HG03159 (cell line): ENCODE data around the gene CEACAM3.
"Not testable (repeated sequence)": the region's sequence is repeated elsewhere in the genome, so short reads cannot be mapped to it uniquely, and the experiment has no call there.

Source experiments
- ATAC-seq: cut with Tn5 transposase; IDR thresholded peaks from one replicate; pipeline ENCODE4 v1.9.1; 2021; ENCODE audit warnings: mild to moderate bottlenecking, moderate library complexity; ENCODE audit not compliant: unreplicated experiment

Gene CEACAM3

GRCh38 chr19:41796362-41796761, at the start of gene CEACAM3:
TSS of gene CEACAM3 (plus strand) at chr19:41796587. CDS start at chr19:41796678, 91 bp downstream.
- no peak for ATAC-seq

- ATAC-seq = no peak
Observed at GRCh38 chr19:41746593-41747227, 49.7 kb upstream of the CEACAM3 start.

- ATAC-seq = no peak
Observed at GRCh38 chr19:41748012-41748411, 48.4 kb upstream of the CEACAM3 start.

- ATAC-seq = not testable (repeated sequence)
Observed at GRCh38 chr19:41750248-41751134, 45.9 kb upstream of the CEACAM3 start.

- ATAC-seq = no peak
Observed at GRCh38 chr19:41753159-41753558, 43.2 kb upstream of the CEACAM3 start.

GRCh38 chr19:41753936-41754529, 42.4 kb upstream of the CEACAM3 start:
- no peak for ATAC-seq

- no peak for ATAC-seq
Observed at GRCh38 chr19:41755328-41755913, 41.0 kb upstream of the CEACAM3 start, which contains the start of gene CEACAM6. TSS of gene CEACAM6 (plus strand) at chr19:41755530. CDS start at chr19:41755639, 109 bp downstream.

GRCh38 chr19:41758846-41759245, 37.5 kb upstream of the CEACAM3 start:
- no peak for ATAC-seq

- ATAC-seq = no peak
Observed at GRCh38 chr19:41767115-41767514, 29.3 kb upstream of the CEACAM3 start.

GRCh38 chr19:41768105-41768504, 28.3 kb upstream of the CEACAM3 start:
- ATAC-seq = not testable (repeated sequence)

- no peak for ATAC-seq
Observed at GRCh38 chr19:41769608-41770007, 26.8 kb upstream of the CEACAM3 start.

GRCh38 chr19:41771410-41771809, 25.0 kb upstream of the CEACAM3 start:
- no peak for ATAC-seq

- ATAC-seq = no peak
Observed at GRCh38 chr19:41774515-41774980, 21.8 kb upstream of the CEACAM3 start.

GRCh38 chr19:41776700-41777099, 19.7 kb upstream of the CEACAM3 start:
- no peak for ATAC-seq

GRCh38 chr19:41783612-41784011, 12.8 kb upstream of the CEACAM3 start:
- no peak for ATAC-seq

GRCh38 chr19:41784312-41784711, 12.1 kb upstream of the CEACAM3 start:
- ATAC-seq = no peak

- no peak for ATAC-seq
Observed at GRCh38 chr19:41784743-41785142, 11.6 kb upstream of the CEACAM3 start.

GRCh38 chr19:41785653-41786052, 10.7 kb upstream of the CEACAM3 start:
- no peak for ATAC-seq

- no peak for ATAC-seq
Observed at GRCh38 chr19:41787055-41787454, 9.3 kb upstream of the CEACAM3 start.

- ATAC-seq = not testable (repeated sequence)
Observed at GRCh38 chr19:41788518-41788917, 7.9 kb upstream of the CEACAM3 start.

- not testable (repeated sequence) for ATAC-seq
Observed at GRCh38 chr19:41789053-41789452, 7.3 kb upstream of the CEACAM3 start.
